GM23338 (cell line): ENCODE measurements around the gene ATP5ME. TPM values are rescaled to one million over a fixed set of nuclear protein-coding genes. Genes with fewer than 3 reads are reported as not detected.

ENCODE experiments used
- ATAC-seq: fragments of 200-7000 bp; cut with Tn5 transposase; 3 replicates; pipeline ENCODE4 v1.9.1; 2020
- DNase-seq: peaks from one replicate; pipeline ENCODE4 v3.0.0-alpha.2; 2015; ENCODE audit warnings: low spot score
- H2AFZ ChIP-seq: fragments of 200-600 bp; sonication (generic); 2 replicates; pipeline ENCODE4 v1.8.0; 2016; ENCODE audit warnings: antibody characterized with exemption, mild to moderate bottlenecking, moderate library complexity
- H3F3A ChIP-seq: fragments of 200-600 bp; sonication (generic); replicated peaks from 2 replicates; pipeline ENCODE4 v1.8.0; 2017; ENCODE audit warnings: antibody characterized with exemption, mixed run types, low read depth
- H3K27ac ChIP-seq: fragments of 200-600 bp; sonication (generic); 2 replicates; pipeline ENCODE4 v1.6.1; 2016; ENCODE audit warnings: low read depth
- H3K27me3 ChIP-seq: fragments of 200-600 bp; sonication (generic); 2 replicates; pipeline ENCODE4 v1.8.0; 2016; ENCODE audit warnings: mild to moderate bottlenecking, mixed run types, moderate library complexity; ENCODE audit not compliant: insufficient read depth
- H3K36me3 ChIP-seq: fragments of 200-600 bp; sonication (generic); 2 replicates; pipeline ENCODE4 v1.8.0; 2016; ENCODE audit warnings: mild to moderate bottlenecking; ENCODE audit not compliant: insufficient read depth
- H3K4me1 ChIP-seq: fragments of 200-600 bp; sonication (generic); 2 replicates; pipeline ENCODE4 v1.8.0; 2016; ENCODE audit warnings: mild to moderate bottlenecking, moderate library complexity; ENCODE audit not compliant: insufficient read depth
- H3K4me2 ChIP-seq: fragments of 200-600 bp; sonication (generic); 2 replicates; pipeline ENCODE4 v1.7.1; 2017; ENCODE audit warnings: mixed run types
- H3K4me3 ChIP-seq: fragments of 200-600 bp; sonication (generic); 2 replicates; pipeline ENCODE4 v1.6.1; 2016; ENCODE audit warnings: mixed run types
- H3K79me2 ChIP-seq: fragments of 200-600 bp; sonication (generic); replicated peaks from 2 replicates; pipeline ENCODE4 v1.8.0; 2017; ENCODE audit warnings: mild to moderate bottlenecking; ENCODE audit not compliant: insufficient read depth
- H3K9me2 ChIP-seq: fragments of 200-600 bp; sonication (generic); 2 replicates; pipeline ENCODE4 v1.8.0; 2017; ENCODE audit not compliant: insufficient read depth
- H4K20me1 ChIP-seq: fragments of 200-600 bp; sonication (generic); replicated peaks from 2 replicates; pipeline ENCODE4 v1.8.0; 2017; ENCODE audit warnings: mild to moderate bottlenecking; ENCODE audit not compliant: insufficient read depth
- H3K27ac Mint-ChIP-seq: 2 replicates; pipeline ENCODE4 v1.8.0; 2020; ENCODE audit warnings: inconsistent platforms, mild to moderate bottlenecking, moderate library complexity, mixed read lengths
- H3K27me3 Mint-ChIP-seq: 3 replicates; pipeline ENCODE4 v1.8.0; 2022; ENCODE audit warnings: low read depth, mild to moderate bottlenecking, moderate library complexity, mixed read lengths, inconsistent platforms; ENCODE audit not compliant: insufficient read depth, poor library complexity
- H3K36me3 Mint-ChIP-seq: 3 replicates; pipeline ENCODE4 v1.8.0; 2021; ENCODE audit warnings: low read depth, mild to moderate bottlenecking, inconsistent platforms, moderate library complexity, mixed read lengths
- H3K4me1 Mint-ChIP-seq: 3 replicates; pipeline ENCODE4 v1.8.0; 2020; ENCODE audit warnings: mild to moderate bottlenecking, inconsistent platforms, mixed read lengths
- H3K4me3 Mint-ChIP-seq: 3 replicates; pipeline ENCODE4 v1.8.0; 2021; ENCODE audit warnings: moderate library complexity, mild to moderate bottlenecking, inconsistent platforms, mixed read lengths
- H3K9me3 Mint-ChIP-seq: 3 replicates; pipeline ENCODE4 v1.8.0; 2020; ENCODE audit warnings: moderate library complexity, mild to moderate bottlenecking, inconsistent platforms, mixed read lengths
- CREB1 ChIP-seq: fragments of 250-450 bp; sonication (Bioruptor Pico); IDR thresholded peaks from 2 replicates; pipeline ENCODE4 v1.5.0; 2020; ENCODE audit warnings: low read depth, mild to moderate bottlenecking, moderate library complexity
- ETS1 ChIP-seq: IDR thresholded peaks from 2 replicates; pipeline ENCODE4 v1.6.1; 2016; ENCODE audit warnings: antibody characterized with exemption
- EZH2phosphoT487 ChIP-seq: fragments of 200-600 bp; sonication (generic); IDR thresholded peaks from one replicate; pipeline ENCODE4 v1.8.1; 2018; ENCODE audit warnings: antibody characterized with exemption; ENCODE audit not compliant: unreplicated experiment
- JUNB ChIP-seq: IDR thresholded peaks from one replicate; pipeline ENCODE4 v1.6.1; 2016; ENCODE audit warnings: antibody characterized with exemption; ENCODE audit not compliant: unreplicated experiment
- NANOG ChIP-seq: IDR thresholded peaks from 2 replicates; pipeline ENCODE4 v1.6.1; 2016; ENCODE audit warnings: antibody characterized with exemption, borderline replicate concordance
- POLR2AphosphoS5 ChIP-seq: IDR thresholded peaks from 2 replicates; pipeline ENCODE4 v1.6.1; 2016; ENCODE audit warnings: antibody characterized with exemption, low read depth
- REST ChIP-seq: IDR thresholded peaks from one replicate; pipeline ENCODE4 v1.6.1; 2018; ENCODE audit warnings: antibody characterized with exemption; ENCODE audit not compliant: unreplicated experiment
- STAT1 ChIP-seq: IDR thresholded peaks from one replicate; pipeline ENCODE4 v1.6.1; 2016; ENCODE audit warnings: antibody characterized with exemption; ENCODE audit not compliant: unreplicated experiment
- ZNF114 ChIP-seq: fragments of 250-450 bp; sonication (Bioruptor Pico); IDR thresholded peaks from 2 replicates; pipeline ENCODE4 v1.5.0; 2020; ENCODE audit warnings: mild to moderate bottlenecking, moderate library complexity
- ZNF331 ChIP-seq: fragments of 250-450 bp; sonication (Bioruptor Pico); IDR thresholded peaks from 2 replicates; pipeline ENCODE4 v1.5.0; 2020; ENCODE audit warnings: low read depth, mild to moderate bottlenecking, moderate library complexity
- ZNF462 ChIP-seq: fragments of 250-450 bp; sonication (Bioruptor Pico); IDR thresholded peaks from 2 replicates; pipeline ENCODE4 v1.5.0; 2020; ENCODE audit warnings: mild to moderate bottlenecking, moderate library complexity
- polyA plus RNA-seq: library from polyadenylated mRNA; unstranded; fragments of >200 nt; fragmentation: Nextera tagmentation; extraction: Ambion mirVana; gene quantifications from 2 replicates; pipeline ENCODE4 v1.2.1, GENCODE V29; 2016
- total RNA-seq: library from RNA; depleted of rRNA; stranded (reverse); fragments of >200 nt; shearing (Covaris generic); gene quantifications from 2 replicates; pipeline ENCODE4 v1.2.3, GENCODE V29; 2014
- TF ChIP-seq, protein P1 (sequence below), 2 experiments: fragments of 200-600 bp in 1 of 2; sonication (generic) in 1 of 2; conservative IDR thresholded peaks; 2 replicates each; pipeline versions ENCODE4 v1.5.1 to v1.6.1; 2016 to 2017; ENCODE audit warnings: antibody characterized with exemption in 2 of 2, low read depth in 2 of 2, mild to moderate bottlenecking in 2 of 2, moderate library complexity in 1 of 2

Gene ATP5ME
- total and polyA plus RNA-seq, 2 experiments from 2014 or later = 60.5 to 2,021 TPM

- no peak for TF ChIP-seq ETS1
- TF ChIP-seq STAT1 = no peak
- TF ChIP-seq ZNF114 = no peak
- TF ChIP-seq POLR2AphosphoS5 = no peak; the same call in 1 of the 2 replicates
These were observed 6.5 kb upstream of the ATP5ME start (continued) for GRCh38 chr4:680551-680927.

DNA sequence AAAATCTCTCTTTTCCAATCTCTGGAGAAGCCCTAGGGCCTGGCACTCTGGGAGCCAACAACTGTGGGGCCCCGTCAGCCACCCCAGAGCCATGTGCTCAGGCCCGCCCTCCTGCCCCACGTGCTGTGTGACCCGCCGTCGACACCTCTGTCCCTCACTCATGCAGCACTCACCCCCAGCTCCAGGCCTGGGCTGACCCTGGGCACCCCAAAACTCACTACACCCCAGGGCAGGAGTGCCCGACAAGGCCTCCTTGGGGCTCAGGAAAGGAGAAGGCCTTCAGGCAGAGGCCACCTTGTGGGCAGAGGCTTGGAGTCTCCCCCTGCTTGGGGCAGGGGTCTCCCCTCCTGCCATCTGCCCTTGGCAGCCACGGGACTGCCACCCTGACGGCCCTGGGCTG is 6.0 kb upstream of the ATP5ME start:
- no peaks in the 10 kb centered on the region for H3K27me3 ChIP-seq
- H3K4me3 ChIP-seq = peak overlapping the region; percentile 70
- Mint-ChIP-seq H3K36me3 (no peaks in the 10 kb centered on the region; the same call in 2 of the 3 replicates), H3K27ac (no peak overlapping the region), H3K27me3 (peaks cover 18% of the 10 kb centered on the region), H3K4me3 (peak overlapping the region; percentile 68), H3K9me3 (peaks cover 3% of the 10 kb centered on the region; the same call in 1 of the 3 replicates), H3K4me1 (peaks cover 8% of the 10 kb centered on the region)
- no peaks in the 10 kb centered on the region for H3K36me3 ChIP-seq
- DNase-seq (no peak), ATAC-seq (no peak)
- no peaks in the 10 kb centered on the region; the same call in 1 of the 2 replicates for H3K4me1 ChIP-seq
- no peaks in the 10 kb centered on the region for H3K79me2 ChIP-seq
- peaks cover 16% of the 10 kb centered on the region for H3F3A ChIP-seq
- H2AFZ ChIP-seq = no peak overlapping the region; the same call in 1 of the 2 replicates
- H3K9me2 ChIP-seq = no peaks in the 10 kb centered on the region
- no peaks in the 10 kb centered on the region for H4K20me1 ChIP-seq
- no peak overlapping the region for H3K27ac ChIP-seq
- H3K4me2 ChIP-seq = peak overlapping the region; percentile 88
- TF ChIP-seq, protein P1, sequence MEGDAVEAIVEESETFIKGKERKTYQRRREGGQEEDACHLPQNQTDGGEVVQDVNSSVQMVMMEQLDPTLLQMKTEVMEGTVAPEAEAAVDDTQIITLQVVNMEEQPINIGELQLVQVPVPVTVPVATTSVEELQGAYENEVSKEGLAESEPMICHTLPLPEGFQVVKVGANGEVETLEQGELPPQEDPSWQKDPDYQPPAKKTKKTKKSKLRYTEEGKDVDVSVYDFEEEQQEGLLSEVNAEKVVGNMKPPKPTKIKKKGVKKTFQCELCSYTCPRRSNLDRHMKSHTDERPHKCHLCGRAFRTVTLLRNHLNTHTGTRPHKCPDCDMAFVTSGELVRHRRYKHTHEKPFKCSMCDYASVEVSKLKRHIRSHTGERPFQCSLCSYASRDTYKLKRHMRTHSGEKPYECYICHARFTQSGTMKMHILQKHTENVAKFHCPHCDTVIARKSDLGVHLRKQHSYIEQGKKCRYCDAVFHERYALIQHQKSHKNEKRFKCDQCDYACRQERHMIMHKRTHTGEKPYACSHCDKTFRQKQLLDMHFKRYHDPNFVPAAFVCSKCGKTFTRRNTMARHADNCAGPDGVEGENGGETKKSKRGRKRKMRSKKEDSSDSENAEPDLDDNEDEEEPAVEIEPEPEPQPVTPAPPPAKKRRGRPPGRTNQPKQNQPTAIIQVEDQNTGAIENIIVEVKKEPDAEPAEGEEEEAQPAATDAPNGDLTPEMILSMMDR (conservative IDR thresholded peaks at IDR 0.05; ENCODE audit: low read depth in 2 of 2) = no peak
- TF ChIP-seq JUNB (no peak), ZNF462 (CRISPR knock-in tag) (no peak), NANOG (no peak), STAT1 (no peak), REST (no peak), CREB1 (CRISPR knock-in tag) (no peak), ZNF331 (CRISPR knock-in tag) (no peak), EZH2phosphoT487 (no peak), ETS1 (no peak), POLR2AphosphoS5 (no peak)
